Ovary (tissue), 9 donors: ENCODE results near the gene CSMD2. TPM values are rescaled to one million over a fixed set of nuclear protein-coding genes. Genes with fewer than 3 reads are reported as not detected.

Experiments
- DNase-seq, 5 donors: peaks; one replicate each; pipeline ENCODE4 v3.0.0-alpha.2; 2019 to 2020
- H3K27ac ChIP-seq, 2 donors: fragments of 200-600 bp; one replicate each; pipeline versions ENCODE4 v1.5.1 to v1.8.0; 2019 to 2022
- H3K27me3 ChIP-seq: fragments of 200-600 bp; one replicate; pipeline ENCODE4 v1.8.0; 2022
- H3K36me3 ChIP-seq: fragments of 200-600 bp; sonication (generic); one replicate; pipeline ENCODE4 v1.5.1; 2019
- H3K4me1 ChIP-seq: one replicate; pipeline ENCODE4 v1.8.1; 2013; ENCODE audit warnings: mild to moderate bottlenecking, moderate library complexity; ENCODE audit not compliant: insufficient read depth
- H3K4me3 ChIP-seq: fragments of 200-600 bp; sonication (generic); one replicate; pipeline ENCODE4 v1.5.1; 2017
- H3K9me3 ChIP-seq, 2 donors: fragments of 200-600 bp in 1 of 2; sonication (generic) in 1 of 2; one replicate each; pipeline versions ENCODE4 v1.5.1 to v1.8.1; 2013 to 2019; ENCODE audit warnings: mild to moderate bottlenecking in 1 of 2, moderate library complexity in 1 of 2
- CTCF ChIP-seq, 3 donors: fragments of 450-650 bp in 2 of 3; fragments of 200-600 bp in 1 of 3; IDR thresholded peaks; one replicate each; pipeline versions ENCODE4 v1.5.1 to v1.8.0; 2016 to 2022; ENCODE audit warnings: antibody characterized with exemption in 3 of 3, mild to moderate bottlenecking in 1 of 3
- EP300 ChIP-seq: sonication (generic); formaldehyde crosslinking; IDR thresholded peaks from one replicate; pipeline ENCODE4 v1.6.1; 2017; ENCODE audit warnings: antibody characterized with exemption
- POLR2A ChIP-seq: fragments of 450-650 bp; IDR thresholded peaks from one replicate; pipeline ENCODE4 v1.6.1; 2017; ENCODE audit warnings: antibody characterized with exemption, mild to moderate bottlenecking, moderate library complexity
- WGBS, 3 donors: extraction: QIAGEN DNeasy Blood & Tissue Kit in 1 of 3; methylation state at CpG; one replicate each; pipeline versions ENCODE4 v1.1.5 to v1.1.7; 2013 to 2017; 5-methylcytosine and 5-hydroxymethylcytosine counted together
- intact Hi-C, 4 donors: fragments of 100-400 bp; cut with DNase I; formaldehyde crosslinking; loops; one replicate each; pipeline versions ENCODE4 v1.11.0 to v1.15.1; 2022 to 2023
- polyA plus RNA-seq, 2 donors: library from polyadenylated mRNA; stranded (reverse); fragments of 200-250 nt in 1 of 2; fragments of 350-450 nt in 1 of 2; fragmentation: Illumina TruSeq in 1 of 2; extraction: RNeasy Lipid Tissue Mini Kit (QIAGEN cat#74804) in 1 of 2; gene quantifications; one replicate each; pipeline ENCODE4 v1.2.3, GENCODE V29; 2013 to 2014
- total RNA-seq, 7 donors: library from RNA; depleted of rRNA in 2 of 7; stranded (reverse); fragments of >200 nt in 2 of 7; fragmentation: NEBNext Ultra II Directional in 3 of 7; extraction: Animal tissue kit (Norgen Biotek cat#: 25700) in 3 of 7; gene quantifications; one replicate each; pipeline versions ENCODE4 v1.1.0 to v1.2.4, GENCODE V29; 2016 to 2023
- donor health status: DM: no; HTN: no; CAD: no; lungs with moderate emphysema.
- donor health status: DM: no; HTN: no; CAD: no.
- donor health status: Bipolar disorder and iron deficiency.
- donor health status: DM: yes; HTN: yes; CAD: no.
- donor health status: DM: no; HTN: no; CAD: no.
- donor health status: DM: yes; HTN: yes; CAD: no.

The CSMD2 gene
- total and polyA plus RNA-seq, 9 donors: 0.04 to 1.6 (median 0.18) TPM; not detected in 3

GRCh38 chr1:33577663-33578062 lies 587.4 kb downstream of the CSMD2 start:
- Histone ChIP-seq H3K27me3 (no peaks in the 10 kb centered on the region), H3K36me3 (no peaks in the 10 kb centered on the region), H3K4me3 (no peak overlapping the region), H3K27ac (no peak overlapping the region), H3K4me1 (peaks cover 6% of the 10 kb centered on the region), H3K9me3 (no peaks in the 10 kb centered on the region)
- no peak for DNase-seq
- intact Hi-C loops: no loop called here
- 92 to 94% (median 93%) methylated on average over 9 of the region's 9 CpGs for WGBS, 3 donors
- TF ChIP-seq POLR2A: no peak
- TF ChIP-seq CTCF (IDR thresholded peaks at IDR 0.05): no peak
- TF ChIP-seq EP300: no peak

DNA sequence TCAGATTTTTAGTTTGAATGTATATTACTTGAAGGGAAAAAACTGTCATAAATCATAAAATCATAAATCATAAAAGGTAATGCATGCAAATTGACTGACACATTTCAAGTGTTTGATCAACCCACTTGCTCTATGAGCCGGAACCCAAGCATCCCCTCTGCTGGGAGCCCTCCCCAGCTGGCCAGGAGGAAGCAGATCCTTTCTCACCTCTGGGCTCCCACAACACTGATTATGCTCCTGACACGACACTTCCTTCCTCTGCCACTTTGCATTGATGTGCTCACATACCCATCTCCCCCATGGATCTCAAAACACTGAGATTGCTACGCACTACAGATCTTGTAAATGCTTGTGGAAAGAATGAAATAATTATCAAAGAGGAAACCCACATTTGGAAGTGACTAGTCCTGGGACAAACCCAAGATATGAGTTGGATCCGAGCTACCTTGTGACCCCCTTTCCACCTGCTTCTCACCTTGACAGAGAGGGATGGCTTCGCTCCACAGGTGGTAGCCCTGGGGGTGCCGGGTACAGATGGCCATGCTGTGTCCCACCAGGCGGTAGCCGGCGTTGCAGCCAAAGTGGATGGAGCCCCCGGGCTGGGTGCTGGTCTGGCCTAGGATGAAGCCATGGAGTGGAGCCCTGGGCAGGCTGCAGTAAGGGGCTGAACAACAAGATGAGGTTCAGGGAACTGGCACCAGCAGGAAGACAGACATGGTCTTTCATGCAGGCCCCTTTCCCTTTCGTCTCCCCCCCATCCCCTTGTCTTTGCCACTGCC lies 588.0 kb downstream of the CSMD2 start:
- WGBS, 3 donors: 85 to 90% (median 89%) methylated on average over 11 of the region's 11 CpGs
- H3K9me3 ChIP-seq: no peaks in the 10 kb centered on the region
- TF ChIP-seq POLR2A (no peak), EP300 (no peak), CTCF (IDR thresholded peaks at IDR 0.05) (no peak)
- H3K36me3 ChIP-seq: no peaks in the 10 kb centered on the region
- no peak overlapping the region for H3K27ac ChIP-seq
- H3K4me1 ChIP-seq: peaks cover 6% of the 10 kb centered on the region
- intact Hi-C loops: no loop called here
- no peak overlapping the region for H3K4me3 ChIP-seq
- no peak for DNase-seq
- no peaks in the 10 kb centered on the region for H3K27me3 ChIP-seq

GRCh38 chr1:33575324-33575879 lies 589.6 kb downstream of the CSMD2 start:
- Histone ChIP-seq H3K27ac (peak overlapping the region in 1 of 2 donors; percentile 15), H3K4me3 (no peak overlapping the region), H3K36me3 (no peaks in the 10 kb centered on the region), H3K4me1 (peaks cover 6% of the 10 kb centered on the region), H3K9me3 (no peaks in the 10 kb centered on the region), H3K27me3 (no peaks in the 10 kb centered on the region)
- WGBS, 3 donors: 41 to 56% (median 49%) methylated on average over 7 of the region's 7 CpGs
- no peak for DNase-seq
- intact Hi-C loops: no loop called here
- TF ChIP-seq EP300 (no peak), CTCF (IDR thresholded peaks at IDR 0.05) (no peak)

- DNase-seq: no peak
- no peak overlapping the region for H3K4me3 ChIP-seq
- peaks cover 6% of the 10 kb centered on the region for H3K4me1 ChIP-seq
- TF ChIP-seq POLR2A (no peak), EP300 (no peak), CTCF (IDR thresholded peaks at IDR 0.05) (no peak)
- no peaks in the 10 kb centered on the region for H3K36me3 ChIP-seq
- 71 to 79% (median 78%) methylated on average over 3 of the region's 3 CpGs for WGBS, 3 donors
- intact Hi-C loops: no loop called here
- H3K9me3 ChIP-seq: no peaks in the 10 kb centered on the region
- H3K27ac ChIP-seq: no peak overlapping the region
- no peaks in the 10 kb centered on the region for H3K27me3 ChIP-seq
Measured at GRCh38 chr1:33573661-33574060, 591.4 kb downstream of the CSMD2 start.
